Measurements from ENCODE around the gene KRT9.

Gene KRT9

DNA sequence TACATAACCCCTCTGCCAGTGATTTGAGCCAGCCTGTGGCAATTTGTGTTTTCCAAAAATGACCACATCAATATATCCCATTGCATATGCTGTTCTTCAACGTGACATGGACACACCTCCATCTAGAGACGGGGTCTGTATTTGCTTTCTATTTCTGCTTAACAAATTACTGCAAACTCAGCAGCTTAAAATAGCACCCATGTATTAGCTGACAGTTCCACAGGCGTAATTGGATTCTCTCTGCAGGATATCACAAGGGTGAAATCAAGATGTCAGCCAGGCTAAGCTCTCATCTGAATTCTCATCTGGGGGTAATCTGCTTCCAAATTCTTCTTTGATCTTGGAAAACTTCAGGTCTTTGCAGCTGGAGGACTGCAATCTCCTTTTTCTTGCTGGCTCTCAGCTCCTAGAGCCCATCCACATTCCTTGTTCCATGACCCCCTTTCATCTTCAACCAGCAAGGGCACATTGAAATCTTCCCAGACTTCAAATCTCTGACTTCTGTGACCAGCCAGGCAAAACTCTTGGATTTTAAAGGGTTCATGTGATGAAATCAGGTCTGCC lies 8.2 kb downstream of the KRT9 start:
- no peak overlapping the region for H3K4me3 ChIP-seq (ENCODE audit: low read length)
- no peak for TF ChIP-seq CTCF (conservative IDR thresholded peaks at IDR 0.05; ENCODE audit: low read depth, low read length)
- DNase-seq (ENCODE audit: low read depth), result no peak

DNA sequence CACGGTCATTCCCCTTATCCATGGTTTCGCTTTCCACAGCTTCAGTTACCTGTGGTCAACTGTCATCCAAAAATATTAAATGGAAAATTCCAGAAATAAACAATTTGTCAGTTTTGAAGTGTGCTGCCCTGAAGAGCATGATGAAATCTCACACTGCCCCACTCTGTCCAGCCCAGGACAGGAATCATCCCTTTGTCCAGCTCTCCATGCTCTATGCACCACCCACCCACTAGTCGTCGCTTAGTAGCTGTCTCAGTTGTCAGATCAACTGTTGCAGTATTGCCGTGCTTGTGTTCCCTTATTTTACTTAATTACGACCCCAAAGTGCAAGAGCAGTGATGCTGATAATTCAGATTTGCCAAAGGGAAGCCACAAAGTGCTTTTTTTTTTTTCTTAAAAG lies 10.3 kb downstream of the KRT9 start:
- DNase-seq (ENCODE audit: low read depth), result no peak
- no peak overlapping the region for H3K4me3 ChIP-seq (ENCODE audit: low read length)
- no peak for TF ChIP-seq CTCF (conservative IDR thresholded peaks at IDR 0.05; ENCODE audit: low read depth, low read length)

DNA sequence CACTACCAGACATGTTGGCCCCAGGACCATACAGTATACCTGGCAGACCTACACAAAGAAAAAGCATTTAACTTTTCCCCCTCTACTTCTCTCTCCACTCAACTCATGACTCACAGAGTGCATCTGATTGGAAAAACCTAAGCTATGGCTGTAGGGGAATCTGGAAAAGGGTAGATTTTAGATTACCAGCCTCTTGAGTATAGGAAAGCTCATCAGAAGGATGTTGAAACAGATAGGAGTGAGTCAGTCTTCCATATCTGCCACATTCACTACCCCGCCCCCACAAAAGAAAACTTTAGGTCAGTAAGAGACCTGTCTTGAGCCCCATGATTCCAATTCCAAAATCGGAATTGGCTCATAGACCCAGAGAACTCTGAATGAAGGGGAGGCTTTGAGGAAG lies 12.3 kb downstream of the KRT9 start:
- DNase-seq (ENCODE audit: low read depth), result no peak
- no peak for TF ChIP-seq CTCF (conservative IDR thresholded peaks at IDR 0.05; ENCODE audit: low read depth, low read length)

DNA sequence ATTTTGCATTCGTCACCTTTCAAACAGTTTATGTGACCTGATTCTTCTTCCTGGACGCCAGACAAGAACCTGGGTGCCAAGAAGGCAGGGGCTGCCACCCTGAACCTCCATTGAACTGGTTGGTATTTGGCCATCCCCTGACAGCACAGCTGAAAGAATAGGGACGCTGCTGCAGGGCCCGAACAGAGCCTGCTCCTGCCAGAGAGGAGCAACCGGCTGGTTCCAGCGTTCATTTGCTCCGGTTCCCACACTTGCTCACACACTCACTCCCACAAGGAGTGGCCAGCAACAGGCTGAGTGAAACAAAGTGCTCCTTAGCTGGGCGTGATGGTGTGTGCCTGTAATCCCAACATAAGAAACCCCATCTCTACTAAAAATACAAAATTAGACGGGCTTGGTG lies 14.9 kb downstream of the KRT9 start:
- DNase-seq (ENCODE audit: low read depth), result no peak
- TF ChIP-seq CTCF (conservative IDR thresholded peaks at IDR 0.05; ENCODE audit: low read depth, low read length), result no peak
- no peak overlapping the region for H3K4me3 ChIP-seq (ENCODE audit: low read length)

More for the DNA sequence above, 12.3 kb downstream of the KRT9 start:
- no peak overlapping the region for H3K4me3 ChIP-seq (ENCODE audit: low read length)

DNA sequence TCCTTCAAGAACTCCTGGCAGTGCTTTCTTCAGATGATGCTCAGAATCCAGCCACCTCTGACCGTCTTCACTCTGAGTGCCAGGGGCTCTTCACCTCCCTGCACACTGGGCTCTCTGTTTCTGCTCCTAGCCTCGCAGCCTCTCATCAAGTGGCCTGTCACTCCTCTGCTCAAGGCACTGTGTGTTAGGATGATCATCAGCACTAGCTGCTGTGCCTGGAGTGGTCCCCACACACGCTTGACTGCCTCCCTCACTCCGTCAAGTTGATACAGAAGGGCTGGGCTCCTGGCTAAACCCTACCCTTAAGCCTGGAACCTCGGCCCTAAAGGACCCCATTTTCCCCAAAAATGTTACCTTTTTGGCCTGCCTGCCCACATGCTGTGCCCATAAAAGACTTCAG lies 15.6 kb downstream of the KRT9 start:
- H3K4me3 ChIP-seq (ENCODE audit: low read length), result no peak overlapping the region
- TF ChIP-seq CTCF (conservative IDR thresholded peaks at IDR 0.05; ENCODE audit: low read depth, low read length), result no peak
- DNase-seq (ENCODE audit: low read depth), result no peak

GRCh38 chr17:41555105-41555887 lies 16.6 kb downstream of the KRT9 start:
- no peak overlapping the region for H3K4me3 ChIP-seq (ENCODE audit: low read length)
- TF ChIP-seq CTCF (conservative IDR thresholded peaks at IDR 0.05; ENCODE audit: low read depth, low read length), result no peak
- DNase-seq (ENCODE audit: low read depth), result no peak

Data from retinal pigment epithelial cell (primary cell).